NCI-H1105 (cell line): ENCODE results near the gene METTL18.

Experiments
- DNase-seq: peaks from one replicate; lab custom pipeline; 2025; lab: John Stamatoyannopoulos, UW

Gene METTL18

GRCh38 chr1:169785267-169785666, 9.4 kb downstream of the METTL18 start:
- DNase-seq = no peak

GRCh38 chr1:169784102-169784501, 10.6 kb downstream of the METTL18 start:
- DNase-seq = no peak

- no peak for DNase-seq
These were observed 12.1 kb downstream of the METTL18 start for GRCh38 chr1:169782596-169782995.

GRCh38 chr1:169779970-169780369, 14.7 kb downstream of the METTL18 start:
- DNase-seq = no peak

DNA sequence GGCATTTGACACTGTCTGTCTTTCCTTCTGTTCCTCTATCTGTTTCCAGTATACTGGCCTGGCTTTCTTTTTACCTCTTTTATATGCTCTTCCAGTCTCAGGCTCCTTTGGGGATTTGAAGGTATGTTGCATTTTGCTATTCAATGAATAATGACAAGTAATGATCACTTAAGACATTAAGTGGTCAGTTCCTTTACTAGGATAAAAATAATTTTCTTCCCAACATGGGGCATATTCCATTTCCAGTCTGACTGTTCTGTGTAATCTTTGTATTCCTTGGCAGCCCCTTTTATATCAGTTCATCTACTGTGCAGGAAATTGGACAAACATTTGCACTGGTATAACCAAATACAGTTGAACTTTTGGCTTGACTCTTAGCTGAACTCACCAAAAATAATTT, 15.6 kb downstream of the METTL18 start:
- no peak for DNase-seq

DNA sequence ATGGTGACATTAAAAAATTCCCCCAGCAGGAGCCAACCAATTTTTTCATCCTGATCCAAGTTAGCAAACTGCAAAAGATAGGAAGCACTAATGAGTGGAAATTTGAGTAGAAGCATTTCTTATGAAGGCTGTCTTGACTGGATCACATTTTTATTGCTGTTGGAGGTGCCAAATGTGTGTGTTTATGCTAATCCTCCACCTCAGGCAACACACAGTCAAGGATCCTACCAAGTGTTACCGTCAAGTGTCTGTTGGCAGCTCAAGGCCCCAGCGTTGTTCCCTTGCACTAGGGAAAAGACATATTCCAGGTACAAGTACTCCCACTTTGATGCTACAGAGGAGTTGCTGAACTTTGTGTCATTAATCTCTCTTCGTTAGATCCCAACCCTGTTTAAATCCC, 18.3 kb downstream of the METTL18 start:
- no peak for DNase-seq

DNA sequence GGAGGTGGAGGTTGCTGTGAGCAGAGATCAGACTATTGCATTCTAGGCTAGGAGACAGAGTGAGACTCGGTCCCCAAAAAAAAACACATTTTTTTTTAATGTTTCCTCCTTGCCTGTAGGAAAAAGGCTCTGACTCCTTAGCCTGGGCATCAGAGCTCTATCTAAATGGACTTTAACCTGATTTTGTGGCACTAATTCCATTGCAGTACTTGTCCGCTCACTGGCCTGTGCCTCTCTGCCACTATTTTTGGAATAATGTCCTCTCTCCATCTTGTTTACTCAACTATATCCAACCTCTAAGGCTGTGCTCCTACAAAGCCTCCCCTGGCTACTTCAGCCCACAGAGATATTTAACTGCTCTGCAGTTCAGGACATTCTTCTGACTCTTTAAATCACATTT, 26.5 kb downstream of the METTL18 start:
- DNase-seq = no peak

DNA sequence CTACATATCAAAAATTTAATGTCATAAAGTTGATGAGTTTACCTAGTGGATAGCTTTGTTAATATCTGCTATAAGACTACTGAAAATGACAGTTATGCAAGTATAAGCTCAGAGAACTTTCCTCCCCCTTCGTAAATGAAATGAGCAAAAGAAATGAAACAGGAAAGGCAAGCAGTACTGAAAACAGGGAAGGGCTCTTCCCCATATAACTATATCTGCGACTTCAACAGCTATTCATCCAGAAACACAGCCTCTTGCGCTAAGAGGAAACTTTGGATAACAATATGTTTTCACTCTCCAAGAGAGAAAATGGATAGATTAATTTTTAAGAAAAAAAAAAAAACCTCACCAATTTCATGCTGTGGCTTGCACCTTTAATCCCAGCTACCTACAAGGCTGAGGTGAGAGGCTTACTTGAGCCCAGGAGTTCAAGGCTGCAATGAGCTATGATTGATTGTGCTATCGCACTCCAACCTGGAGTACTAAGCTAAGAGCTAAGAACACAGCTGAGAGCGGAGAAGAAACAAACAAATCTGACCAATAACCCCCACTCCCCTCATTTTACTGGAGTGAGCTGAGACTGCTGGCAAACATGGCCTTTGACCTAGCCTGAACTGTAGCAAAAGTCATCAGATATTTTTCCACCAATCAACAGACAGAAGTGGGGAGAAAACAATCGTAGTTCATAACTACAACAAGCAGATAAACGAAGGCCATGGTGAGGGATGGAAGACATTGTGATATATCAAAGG, 29.0 kb downstream of the METTL18 start:
- no peak for DNase-seq

GRCh38 chr1:169764919-169765318, 29.8 kb downstream of the METTL18 start:
- no peak for DNase-seq

DNA sequence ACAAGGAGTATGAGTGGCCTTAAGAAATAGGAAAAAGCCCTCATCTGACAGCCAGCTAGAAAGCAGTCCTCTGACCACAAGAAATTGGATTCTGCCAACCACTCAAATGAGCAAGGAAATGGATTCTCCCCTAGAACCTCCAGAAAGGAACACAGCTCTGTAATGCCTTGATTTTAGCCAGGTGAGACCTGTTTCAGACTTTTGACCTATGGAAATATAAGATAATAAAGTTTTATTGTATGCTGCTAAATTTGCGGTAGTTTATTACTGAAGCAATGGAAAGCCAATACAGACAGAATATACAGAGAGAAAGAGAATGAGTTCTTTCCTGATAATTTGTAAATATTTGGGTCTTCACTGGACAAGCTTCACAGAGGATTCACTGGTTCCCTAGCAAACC, 32.0 kb downstream of the METTL18 start:
- DNase-seq = no peak

GRCh38 chr1:169759038-169759437, 35.7 kb downstream of the METTL18 start:
- DNase-seq = no peak

- no peak for DNase-seq
These were observed 41.2 kb downstream of the METTL18 start for GRCh38 chr1:169753549-169753948.

GRCh38 chr1:169750041-169750440, 44.7 kb downstream of the METTL18 start:
- DNase-seq = no peak

GRCh38 chr1:169746550-169746949, 48.2 kb downstream of the METTL18 start:
- no peak for DNase-seq

- DNase-seq = no peak
These were observed 49.5 kb downstream of the METTL18 start for GRCh38 chr1:169745015-169745861.
